Liver (tissue), 9 donors: Measurements from ENCODE around the gene PNKD. TPM values are rescaled to one million over a fixed set of nuclear protein-coding genes. Genes with fewer than 3 reads are reported as not detected.

Experiments
- DNase-seq: peaks from one replicate; pipeline ENCODE4 v3.0.0-alpha.2; 2017; ENCODE audit warnings: low spot score
- H3K27ac ChIP-seq, 2 donors: one replicate each; pipeline ENCODE4 v1.7.0; 2013; ENCODE audit warnings: inconsistent platforms in 2 of 2, low read length in 2 of 2, control low read depth in 1 of 2, low read depth in 1 of 2, mild to moderate bottlenecking in 1 of 2
- H3K27me3 ChIP-seq, 4 donors: one replicate each; pipeline versions ENCODE4 v1.6.1 to v1.7.0; 2013; ENCODE audit warnings: low read length in 3 of 4, inconsistent platforms in 1 of 4, mild to moderate bottlenecking in 1 of 4, moderate library complexity in 1 of 4; ENCODE audit not compliant: control insufficient read depth in 4 of 4, insufficient read depth in 4 of 4
- H3K36me3 ChIP-seq, 4 donors: one replicate each; pipeline versions ENCODE4 v1.6.1 to v1.7.0; 2013; ENCODE audit warnings: low read length in 3 of 4, mild to moderate bottlenecking in 3 of 4, low read depth in 1 of 4, moderate library complexity in 1 of 4; ENCODE audit not compliant: control insufficient read depth in 4 of 4, insufficient read depth in 3 of 4
- H3K4me1 ChIP-seq, 4 donors: one replicate each; pipeline versions ENCODE4 v1.6.1 to v1.7.0; 2013; ENCODE audit warnings: low read length in 3 of 4, mild to moderate bottlenecking in 3 of 4, moderate library complexity in 1 of 4; ENCODE audit not compliant: control insufficient read depth in 4 of 4, insufficient read depth in 4 of 4
- H3K4me3 ChIP-seq, 3 donors: one replicate each; pipeline versions ENCODE4 v1.6.1 to v1.7.0; 2013; ENCODE audit warnings: low read length in 3 of 3, control low read depth in 1 of 3, low read depth in 1 of 3, mild to moderate bottlenecking in 1 of 3
- H3K9ac ChIP-seq, 2 donors: one replicate each; pipeline ENCODE4 v1.7.0; 2013; ENCODE audit warnings: low read length in 2 of 2, mild to moderate bottlenecking in 2 of 2, moderate library complexity in 2 of 2, control low read depth in 1 of 2, low read depth in 1 of 2
- H3K9me3 ChIP-seq, 4 donors: one replicate each; pipeline versions ENCODE4 v1.6.1 to v1.7.0; 2013; ENCODE audit warnings: low read length in 3 of 4; ENCODE audit not compliant: control insufficient read depth in 4 of 4
- CTCF ChIP-seq: fragments of 150-350 bp; IDR thresholded peaks from 2 replicates; pipeline ENCODE4 v1.5.1; 2017; ENCODE audit warnings: improper control_type of control experiment, low read depth, low read length; ENCODE audit not compliant: missing input control
- EGR1 ChIP-seq, 2 donors: IDR thresholded peaks; 2 replicates each; pipeline ENCODE4 v1.6.1; 2016 to 2018; ENCODE audit warnings: antibody characterized with exemption in 2 of 2, low read depth in 2 of 2
- FOXA1 ChIP-seq: IDR thresholded peaks from 2 replicates; pipeline ENCODE4 v1.6.1; 2016; ENCODE audit warnings: antibody characterized with exemption
- FOXA2 ChIP-seq: IDR thresholded peaks from 2 replicates; pipeline ENCODE4 v1.6.1; 2016; ENCODE audit warnings: antibody characterized with exemption
- GABPA ChIP-seq, 2 donors: IDR thresholded peaks in 1 of 2; conservative IDR thresholded peaks in 1 of 2; 2 replicates each; pipeline ENCODE4 v1.6.1; 2016; ENCODE audit warnings: antibody characterized with exemption in 2 of 2, mild to moderate bottlenecking in 1 of 2, moderate library complexity in 1 of 2
- HNF4A ChIP-seq, 2 donors: conservative IDR thresholded peaks; 2 replicates each; pipeline ENCODE4 v1.6.1; 2016; ENCODE audit warnings: antibody characterized with exemption in 2 of 2, mild to moderate bottlenecking in 2 of 2
- HNF4G ChIP-seq: IDR thresholded peaks from 2 replicates; pipeline ENCODE4 v1.6.1; 2016; ENCODE audit warnings: antibody characterized with exemption
- JUND ChIP-seq, 2 donors: IDR thresholded peaks; 2 replicates each; pipeline ENCODE4 v1.6.1; 2016; ENCODE audit warnings: antibody characterized with exemption in 2 of 2
- MAX ChIP-seq: IDR thresholded peaks from 2 replicates; pipeline ENCODE4 v1.6.1; 2016; ENCODE audit warnings: antibody characterized with exemption
- NR2F2 ChIP-seq: IDR thresholded peaks from 2 replicates; pipeline ENCODE4 v1.6.1; 2016; ENCODE audit warnings: antibody characterized with exemption
- RAD21 ChIP-seq, 2 donors: IDR thresholded peaks; 2 replicates each; pipeline ENCODE4 v1.6.1; 2016; ENCODE audit warnings: antibody characterized with exemption in 2 of 2, mild to moderate bottlenecking in 2 of 2
- REST ChIP-seq: IDR thresholded peaks from 2 replicates; pipeline ENCODE4 v1.6.1; 2016; ENCODE audit warnings: antibody characterized with exemption, mild to moderate bottlenecking
- RXRA ChIP-seq, 2 donors: IDR thresholded peaks; 2 replicates each; pipeline ENCODE4 v1.6.1; 2017 to 2018; ENCODE audit warnings: antibody characterized with exemption in 2 of 2, mild to moderate bottlenecking in 1 of 2
- SP1 ChIP-seq: IDR thresholded peaks from 2 replicates; pipeline ENCODE4 v1.6.1; 2018; ENCODE audit warnings: antibody characterized with exemption, mild to moderate bottlenecking
- TAF1 ChIP-seq: conservative IDR thresholded peaks from 2 replicates; pipeline ENCODE4 v1.6.1; 2016; ENCODE audit warnings: antibody characterized with exemption, mild to moderate bottlenecking
- YY1 ChIP-seq: IDR thresholded peaks from 2 replicates; pipeline ENCODE4 v1.6.1; 2016; ENCODE audit warnings: antibody characterized with exemption, mild to moderate bottlenecking
- ZBTB33 ChIP-seq: IDR thresholded peaks from 2 replicates; pipeline ENCODE4 v1.6.1; 2016; ENCODE audit warnings: antibody characterized with exemption
- WGBS: extraction: QIAGEN DNeasy Blood & Tissue Kit; methylation state at CpG from one replicate; pipeline ENCODE4 v1.1.7; 2013; 5-methylcytosine and 5-hydroxymethylcytosine counted together
- polyA plus RNA-seq, 2 donors: library from polyadenylated mRNA; stranded (reverse) in 1 of 2; unstranded in 1 of 2; fragments of 200-250 nt in 1 of 2; fragments of >200 nt in 1 of 2; fragmentation: Nextera tagmentation in 1 of 2; extraction: Ambion mirVana in 1 of 2; gene quantifications; one replicate each; pipeline versions ENCODE4 v1.2.1 to v1.2.3, GENCODE V29; 2013 to 2015
- total RNA-seq, 2 donors: library from RNA; depleted of rRNA; stranded (reverse); fragments of >200 nt; gene quantifications; one replicate each; pipeline ENCODE4 v1.2.3, GENCODE V29; 2014
- TF ChIP-seq, protein P1 (sequence below): IDR thresholded peaks from 2 replicates; pipeline ENCODE4 v1.6.1; 2016; ENCODE audit warnings: antibody characterized with exemption
- donor health status: healthy.
- donor health status: healthy.
- donor health status: healthy.
- donor health status: healthy.
- donor health status: healthy.

Gene PNKD, protein sequence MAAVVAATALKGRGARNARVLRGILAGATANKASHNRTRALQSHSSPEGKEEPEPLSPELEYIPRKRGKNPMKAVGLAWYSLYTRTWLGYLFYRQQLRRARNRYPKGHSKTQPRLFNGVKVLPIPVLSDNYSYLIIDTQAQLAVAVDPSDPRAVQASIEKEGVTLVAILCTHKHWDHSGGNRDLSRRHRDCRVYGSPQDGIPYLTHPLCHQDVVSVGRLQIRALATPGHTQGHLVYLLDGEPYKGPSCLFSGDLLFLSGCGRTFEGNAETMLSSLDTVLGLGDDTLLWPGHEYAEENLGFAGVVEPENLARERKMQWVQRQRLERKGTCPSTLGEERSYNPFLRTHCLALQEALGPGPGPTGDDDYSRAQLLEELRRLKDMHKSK
- total RNA-seq (10 to 100 TPM; 28.5 to 68.6 TPM), polyA plus RNA-seq (100 to 1,000 TPM; 121 to 161 TPM)

GRCh38 chr2:218269900-218270720 lies at the start of gene PNKD, which contains the start of gene AAMP:
Gene PNKD (plus strand): TSS chr2:218270519. CDS start chr2:218270536, 17 bp downstream.
Gene AAMP (minus strand): TSS chr2:218270137. CDS start chr2:218270086, 51 bp downstream.
- H3K36me3 ChIP-seq: peaks cover 11 to 30% (median 20%) of the 10 kb centered on the region in 4 donors

More at GRCh38 chr2:218269900-218270720, at the start of gene PNKD, which contains the start of gene AAMP:
- H3K4me3 ChIP-seq: peak within 1 kb of the TSS; percentile 73 to 98 (median 96)
- H3K4me1 ChIP-seq: peaks cover 2 to 47% (median 36%) of the 10 kb centered on the region in 4 donors
- H3K9me3 ChIP-seq: no peaks in the 10 kb centered on the region
- peak; percentile 100 for DNase-seq
- H3K27ac ChIP-seq: peak within 1 kb of the TSS; percentile 60 to 65
- under 1% methylated on average over 64 of the region's 64 CpGs for WGBS
- TF ChIP-seq ZBTB33 (peak; percentile 90), RXRA (IDR thresholded peaks at IDR 0.05) (peak; percentile 33 to 70), JUND (IDR thresholded peaks at IDR 0.05) (no peak), HNF4A (conservative IDR thresholded peaks at IDR 0.05) (peak; percentile 23 to 32), EGR1 (IDR thresholded peaks at IDR 0.05; ENCODE audit: low read depth in 2 of 2) (peak; percentile 94 to 98), GABPA (IDR thresholded peaks at IDR 0.05 in 1 of 2, conservative IDR thresholded peaks at IDR 0.05 in 1 of 2) (peak; percentile 75 to 94), SP1 (peak; percentile 95), REST (peak; percentile 76), NR2F2 (peak; percentile 22), YY1 (peak; percentile 98), CTCF (no peak), TAF1 (no peak), FOXA1 (peak; percentile 54), FOXA2 (peak; percentile 22), RAD21 (IDR thresholded peaks at IDR 0.05) (peak; percentile 27 to 32), MAX (peak; percentile 93), HNF4G (no peak)
- TF ChIP-seq, protein P1, sequence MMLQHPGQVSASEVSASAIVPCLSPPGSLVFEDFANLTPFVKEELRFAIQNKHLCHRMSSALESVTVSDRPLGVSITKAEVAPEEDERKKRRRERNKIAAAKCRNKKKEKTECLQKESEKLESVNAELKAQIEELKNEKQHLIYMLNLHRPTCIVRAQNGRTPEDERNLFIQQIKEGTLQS: no peak
- H3K27me3 ChIP-seq: no peaks in the 10 kb centered on the region
- H3K9ac ChIP-seq: peak within 1 kb of the TSS; percentile 61 to 79
